ENCODE results near the gene USP3. TPM values are rescaled to one million over a fixed set of nuclear protein-coding genes. Genes with fewer than 3 reads are reported as not detected.

USP3 gene
- total and polyA plus RNA-seq, 2 of the 13 experiments (the other 11 are each of a cell fraction or from before 2014, with no cell fraction given) = 14.3 to 61.2 TPM

DNA sequence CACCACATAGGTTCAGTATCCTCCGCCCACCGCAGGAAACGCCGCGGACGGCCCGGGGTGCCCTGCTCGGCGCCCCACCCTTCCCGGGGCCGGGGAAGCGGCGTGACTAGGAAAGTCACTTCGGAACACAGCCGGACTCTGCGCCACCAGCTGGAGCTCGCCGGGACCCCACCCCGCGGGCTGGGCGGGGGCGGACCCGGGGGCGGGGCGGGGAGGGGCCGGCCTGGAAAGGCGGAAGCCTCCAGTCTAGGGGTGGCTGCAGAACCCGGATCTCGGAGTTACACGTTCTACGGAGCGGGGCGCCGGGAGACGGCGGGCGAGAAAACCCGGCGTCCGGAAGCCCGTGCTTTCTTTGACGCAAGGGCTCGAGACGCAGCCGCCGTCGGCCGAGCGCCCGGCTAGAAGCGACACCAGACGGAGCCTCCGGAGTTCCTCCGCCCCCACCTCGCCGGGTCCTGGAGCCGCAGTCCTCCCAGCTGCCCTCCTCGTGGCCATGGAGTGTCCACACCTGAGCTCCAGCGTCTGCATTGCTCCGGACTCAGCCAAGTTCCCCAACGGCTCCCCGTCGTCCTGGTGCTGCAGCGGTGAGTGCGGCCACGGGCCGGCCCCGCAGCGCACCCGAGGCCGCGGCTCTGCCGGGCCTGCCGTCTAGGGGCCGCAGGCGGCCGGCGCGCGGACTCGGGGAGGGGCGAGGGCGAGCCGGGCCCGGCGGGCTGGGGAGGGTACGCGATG lies at the start of gene USP3 (continued):
- TF ChIP-seq GPN1 (CRISPR knock-in tag; IDR thresholded peaks at IDR 0.05; ENCODE audit: borderline replicate concordance) (no peak), PHF5A (CRISPR knock-in tag; IDR thresholded peaks at IDR 0.05; ENCODE audit: low read depth, unreplicated experiment) (no peak), ZNF142 (CRISPR knock-in tag; IDR thresholded peaks at IDR 0.05) (no peak), ZNF138 (CRISPR knock-in tag; IDR thresholded peaks at IDR 0.05; ENCODE audit: low read depth) (peak; percentile 4; the same call in 1 of the 2 replicates), HMGXB4 (CRISPR knock-in tag; IDR thresholded peaks at IDR 0.05; ENCODE audit: borderline replicate concordance in 1 of 2, low read depth in 1 of 2) (peak in 1 of 2 experiments; percentile 60; a peak in 2 of 4 replicates), MZF1 (CRISPR knock-in tag; IDR thresholded peaks at IDR 0.05; ENCODE audit: borderline replicate concordance) (no peak), HOXA3 (CRISPR knock-in tag; IDR thresholded peaks at IDR 0.05) (no peak; the same call in 1 of the 2 replicates), TEAD2 (CRISPR knock-in tag; IDR thresholded peaks at IDR 0.05) (no peak), RFXAP (CRISPR knock-in tag; IDR thresholded peaks at IDR 0.05; ENCODE audit: borderline replicate concordance) (0 out of 2 replicates have a peak, but pooled peaks have one; percentile 17), ASH2L (IDR thresholded peaks at IDR 0.05; ENCODE audit: insufficient read length, low read depth, low read length) (peak; percentile 35), TCF7L2 (IDR thresholded peaks at IDR 0.05; ENCODE audit: low read depth, low read length) (no peak), NFE2L1 (CRISPR knock-in tag; IDR thresholded peaks at IDR 0.05; ENCODE audit: borderline replicate concordance) (no peak), KLF12 (CRISPR knock-in tag; IDR thresholded peaks at IDR 0.05; ENCODE audit: borderline replicate concordance) (no peak), IRF2 (CRISPR knock-in tag; IDR thresholded peaks at IDR 0.05) (no peak; the same call in 1 of the 2 replicates), SP2 (CRISPR knock-in tag; IDR thresholded peaks at IDR 0.05) (no peak)
- TF ChIP-seq, protein P1, sequence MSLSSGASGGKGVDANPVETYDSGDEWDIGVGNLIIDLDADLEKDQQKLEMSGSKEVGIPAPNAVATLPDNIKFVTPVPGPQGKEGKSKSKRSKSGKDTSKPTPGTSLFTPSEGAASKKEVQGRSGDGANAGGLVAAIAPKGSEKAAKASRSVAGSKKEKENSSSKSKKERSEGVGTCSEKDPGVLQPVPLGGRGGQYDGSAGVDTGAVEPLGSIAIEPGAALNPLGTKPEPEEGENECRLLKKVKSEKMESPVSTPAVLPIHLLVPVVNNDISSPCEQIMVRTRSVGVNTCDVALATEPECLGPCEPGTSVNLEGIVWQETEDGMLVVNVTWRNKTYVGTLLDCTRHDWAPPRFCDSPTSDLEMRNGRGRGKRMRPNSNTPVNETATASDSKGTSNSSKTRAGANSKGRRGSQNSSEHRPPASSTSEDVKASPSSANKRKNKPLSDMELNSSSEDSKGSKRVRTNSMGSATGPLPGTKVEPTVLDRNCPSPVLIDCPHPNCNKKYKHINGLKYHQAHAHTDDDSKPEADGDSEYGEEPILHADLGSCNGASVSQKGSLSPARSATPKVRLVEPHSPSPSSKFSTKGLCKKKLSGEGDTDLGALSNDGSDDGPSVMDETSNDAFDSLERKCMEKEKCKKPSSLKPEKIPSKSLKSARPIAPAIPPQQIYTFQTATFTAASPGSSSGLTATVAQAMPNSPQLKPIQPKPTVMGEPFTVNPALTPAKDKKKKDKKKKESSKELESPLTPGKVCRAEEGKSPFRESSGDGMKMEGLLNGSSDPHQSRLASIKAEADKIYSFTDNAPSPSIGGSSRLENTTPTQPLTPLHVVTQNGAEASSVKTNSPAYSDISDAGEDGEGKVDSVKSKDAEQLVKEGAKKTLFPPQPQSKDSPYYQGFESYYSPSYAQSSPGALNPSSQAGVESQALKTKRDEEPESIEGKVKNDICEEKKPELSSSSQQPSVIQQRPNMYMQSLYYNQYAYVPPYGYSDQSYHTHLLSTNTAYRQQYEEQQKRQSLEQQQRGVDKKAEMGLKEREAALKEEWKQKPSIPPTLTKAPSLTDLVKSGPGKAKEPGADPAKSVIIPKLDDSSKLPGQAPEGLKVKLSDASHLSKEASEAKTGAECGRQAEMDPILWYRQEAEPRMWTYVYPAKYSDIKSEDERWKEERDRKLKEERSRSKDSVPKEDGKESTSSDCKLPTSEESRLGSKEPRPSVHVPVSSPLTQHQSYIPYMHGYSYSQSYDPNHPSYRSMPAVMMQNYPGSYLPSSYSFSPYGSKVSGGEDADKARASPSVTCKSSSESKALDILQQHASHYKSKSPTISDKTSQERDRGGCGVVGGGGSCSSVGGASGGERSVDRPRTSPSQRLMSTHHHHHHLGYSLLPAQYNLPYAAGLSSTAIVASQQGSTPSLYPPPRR (CRISPR knock-in tag; IDR thresholded peaks at IDR 0.05; ENCODE audit: borderline replicate concordance) = no peak; the same call in 1 of the 2 replicates

Measured in HepG2 (cell line).